ENCODE data around the gene CLRN2.
"Not testable (repeated sequence)": the region's sequence is repeated elsewhere in the genome, so short reads cannot be mapped to it uniquely, and the experiment has no call there.

The CLRN2 gene

GRCh38 chr4:17565846-17566245 lies 50.9 kb downstream of the CLRN2 start:
- Mint-ChIP-seq H3K9me3 (no peaks in the 10 kb centered on the region), H3K27me3 (ENCODE audit: low read depth) (peaks cover 4% of the 10 kb centered on the region), H3K36me3 (ENCODE audit: low read depth) (no peaks in the 10 kb centered on the region), H3K4me1 (ENCODE audit: low read depth) (no peaks in the 10 kb centered on the region), H3K4me3 (no peak overlapping the region), H3K27ac (no peak overlapping the region)
- DNase-seq (ENCODE audit: low spot score): no peak

GRCh38 chr4:17567271-17567670 lies 52.3 kb downstream of the CLRN2 start:
- Mint-ChIP-seq H3K4me3 (no peak overlapping the region), H3K27me3 (ENCODE audit: low read depth) (peaks cover 4% of the 10 kb centered on the region), H3K27ac (no peak overlapping the region), H3K4me1 (ENCODE audit: low read depth) (no peaks in the 10 kb centered on the region), H3K36me3 (ENCODE audit: low read depth) (no peaks in the 10 kb centered on the region), H3K9me3 (no peaks in the 10 kb centered on the region)
- no peak for DNase-seq (ENCODE audit: low spot score)

- H3K27me3 Mint-ChIP-seq (ENCODE audit: low read depth): no peaks in the 10 kb centered on the region
- no peak overlapping the region for H3K27ac Mint-ChIP-seq
- no peak overlapping the region for H3K4me3 Mint-ChIP-seq
- DNase-seq (ENCODE audit: low spot score): no peak
- H3K36me3 Mint-ChIP-seq (ENCODE audit: low read depth): peaks cover 5% of the 10 kb centered on the region
- peaks cover 9% of the 10 kb centered on the region for H3K4me1 Mint-ChIP-seq (ENCODE audit: low read depth)
- no peaks in the 10 kb centered on the region for H3K9me3 Mint-ChIP-seq
Measured at GRCh38 chr4:17574206-17574605, 59.2 kb downstream of the CLRN2 start.

GRCh38 chr4:17575177-17575576 lies 60.2 kb downstream of the CLRN2 start:
- not testable (repeated sequence) for H3K4me3 Mint-ChIP-seq; H3K36me3 Mint-ChIP-seq (ENCODE audit: low read depth); H3K9me3 Mint-ChIP-seq; DNase-seq (ENCODE audit: low spot score); H3K27me3 Mint-ChIP-seq (ENCODE audit: low read depth); H3K27ac Mint-ChIP-seq
- H3K4me1 Mint-ChIP-seq (ENCODE audit: low read depth): peaks cover 15% of the 10 kb centered on the region

Measured in T-helper 2 cell treated with Interferon-gamma antibody and Interleukin-4, amounts not matched to agents 5 μg/mL and 100 μg/mL, for 36 hours (primary cell).